ENCODE measurements around the gene CERK.

The CERK gene

GRCh38 chr22:46699091-46699490 is 39.0 kb downstream of the CERK start:
- no peak for DNase-seq (ENCODE audit: low read depth in 2 of 2)

DNA sequence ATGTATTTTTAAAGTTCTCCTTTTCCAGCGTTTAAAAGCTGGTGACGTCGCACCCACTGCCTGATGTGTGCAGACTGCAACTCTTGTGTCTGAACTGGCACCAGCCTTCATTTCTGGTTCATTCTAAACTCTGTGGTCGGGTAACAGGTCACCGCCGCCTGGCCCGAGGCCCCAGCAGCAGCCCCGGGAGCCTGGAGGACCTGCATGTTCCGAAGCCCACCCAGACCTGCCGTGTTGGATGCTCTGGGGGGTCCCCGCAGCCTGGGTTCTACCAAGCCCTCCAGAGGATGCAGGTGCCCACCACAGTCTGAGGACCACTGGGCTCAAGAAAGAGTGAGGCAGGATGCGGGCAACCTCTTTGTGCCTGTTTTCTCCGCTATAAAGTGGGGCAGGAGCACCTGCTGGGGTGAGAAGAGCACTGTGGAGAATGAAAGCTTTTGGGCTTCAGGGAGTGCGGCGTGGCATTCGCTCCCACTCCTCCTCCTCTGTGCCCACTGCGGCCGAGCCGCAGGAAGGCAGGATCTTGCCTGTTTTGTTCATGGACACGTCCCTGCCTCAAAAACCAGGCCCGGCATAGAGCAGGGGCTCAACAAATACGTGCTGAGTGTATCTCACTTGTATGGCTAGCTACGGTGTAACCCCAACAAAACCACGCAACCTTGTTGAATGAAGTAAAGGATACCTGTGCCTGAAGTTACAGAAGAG is 40.1 kb downstream of the CERK start:
- DNase-seq (ENCODE audit: low read depth in 2 of 2), result no peak

DNA sequence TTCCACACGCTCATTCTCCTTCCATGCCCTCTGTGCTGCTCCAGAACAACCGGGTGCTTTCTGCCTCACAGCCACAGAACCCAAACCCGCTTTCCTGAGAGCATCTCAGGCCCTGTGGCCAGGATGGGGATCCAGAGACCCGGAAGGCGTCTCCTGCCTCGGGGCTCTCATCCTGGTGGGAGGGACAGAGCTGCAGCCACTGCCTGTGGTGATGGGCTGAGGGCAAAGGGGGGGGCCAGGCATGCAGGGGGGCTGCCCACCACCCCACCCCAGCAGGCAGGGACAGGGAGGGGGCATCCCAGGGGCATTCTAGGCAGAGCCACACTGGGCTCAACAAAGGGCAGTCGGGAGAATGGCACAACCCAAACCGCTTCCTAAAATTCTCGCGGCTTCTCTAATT is 41.4 kb downstream of the CERK start:
- DNase-seq (ENCODE audit: low read depth in 2 of 2), result no peak

DNA sequence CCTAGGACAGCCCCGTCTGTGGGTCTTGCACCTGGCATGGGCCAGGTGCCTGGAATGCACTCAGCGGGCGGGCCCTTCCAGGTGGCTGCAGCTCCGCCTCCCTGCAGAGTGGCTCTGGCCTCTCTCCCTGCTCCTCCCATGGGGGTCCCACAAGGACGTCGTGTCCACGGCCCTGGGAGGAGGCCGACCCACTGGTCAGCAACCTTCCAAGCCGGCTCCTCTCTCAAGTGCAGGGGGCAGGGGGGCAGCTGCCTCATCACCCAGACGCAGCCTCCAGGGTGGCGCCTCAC is 41.9 kb downstream of the CERK start:
- DNase-seq (ENCODE audit: low read depth in 2 of 2), result no peak

GRCh38 chr22:46695346-46696228 is 42.5 kb downstream of the CERK start:
- no peak for DNase-seq (ENCODE audit: low read depth in 2 of 2)

- no peak for DNase-seq (ENCODE audit: low read depth in 2 of 2)
Observed at GRCh38 chr22:46694416-46695170, 43.5 kb downstream of the CERK start.

DNA sequence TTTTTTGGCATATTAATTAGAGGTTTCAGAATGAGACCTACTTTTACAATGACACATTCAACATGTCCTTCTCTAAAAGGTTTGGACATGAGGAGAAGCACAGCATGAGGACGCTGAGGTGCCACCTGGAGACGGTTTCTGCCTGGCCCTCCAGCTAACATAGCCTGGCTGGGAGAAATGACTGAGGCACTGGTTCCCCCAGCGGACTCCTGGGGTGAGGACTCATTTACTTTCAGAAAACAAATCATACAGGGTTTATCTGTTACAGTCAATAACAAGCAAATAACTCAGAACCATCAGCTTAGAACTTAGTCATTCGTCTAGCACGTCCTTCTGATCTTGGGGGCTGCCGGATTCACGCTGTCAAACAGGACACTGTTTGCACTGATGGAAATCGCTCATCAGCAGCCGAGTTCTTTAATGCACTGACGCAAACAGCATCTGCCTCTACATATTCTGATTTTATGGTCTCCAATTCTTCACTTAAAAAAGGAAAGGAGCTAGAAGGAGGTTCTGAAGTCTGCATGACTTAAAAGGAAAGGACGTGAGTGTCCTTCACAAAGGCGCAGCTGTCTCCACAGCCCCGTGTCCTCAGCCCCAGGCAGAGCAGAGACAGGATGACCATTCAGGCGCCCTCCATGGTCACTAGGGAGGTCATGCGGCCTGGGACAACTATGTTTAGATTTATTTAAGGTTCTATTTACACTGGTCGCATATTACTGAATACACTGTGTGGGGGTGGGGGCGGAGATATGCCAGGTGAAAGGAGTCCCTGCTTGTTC is 44.2 kb downstream of the CERK start:
- DNase-seq (ENCODE audit: low read depth in 2 of 2), result no peak

- DNase-seq (ENCODE audit: low read depth in 2 of 2), result no peak
Observed at GRCh38 chr22:46691571-46691970, 46.5 kb downstream of the CERK start.

- DNase-seq (ENCODE audit: low read depth in 2 of 2), result no peak
Observed at GRCh38 chr22:46690146-46690545, 47.9 kb downstream of the CERK start.

- DNase-seq (ENCODE audit: low read depth in 2 of 2), result no peak
Observed at GRCh38 chr22:46688949-46689348, 49.1 kb downstream of the CERK start.

DNA sequence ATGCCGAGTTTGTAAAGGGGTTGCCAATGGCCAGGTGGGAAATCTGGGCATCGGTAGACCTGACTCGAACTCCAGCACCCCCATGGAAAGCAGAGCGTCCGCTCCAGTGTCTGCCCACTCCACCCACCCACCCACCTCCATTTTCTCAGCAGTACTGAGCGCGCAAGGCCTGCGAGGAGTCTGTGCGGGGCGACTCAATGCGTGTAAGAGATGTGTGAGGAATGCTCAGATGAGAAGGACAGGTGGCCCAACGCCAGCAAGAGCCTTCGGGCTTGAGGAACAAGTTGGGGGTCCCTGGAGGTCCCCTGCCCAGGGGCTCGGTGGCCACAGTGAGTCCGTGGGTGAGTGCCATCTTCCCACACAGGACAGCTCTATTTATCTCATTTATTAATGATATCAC is 50.6 kb downstream of the CERK start:
- no peak for DNase-seq (ENCODE audit: low read depth in 2 of 2)

DNA sequence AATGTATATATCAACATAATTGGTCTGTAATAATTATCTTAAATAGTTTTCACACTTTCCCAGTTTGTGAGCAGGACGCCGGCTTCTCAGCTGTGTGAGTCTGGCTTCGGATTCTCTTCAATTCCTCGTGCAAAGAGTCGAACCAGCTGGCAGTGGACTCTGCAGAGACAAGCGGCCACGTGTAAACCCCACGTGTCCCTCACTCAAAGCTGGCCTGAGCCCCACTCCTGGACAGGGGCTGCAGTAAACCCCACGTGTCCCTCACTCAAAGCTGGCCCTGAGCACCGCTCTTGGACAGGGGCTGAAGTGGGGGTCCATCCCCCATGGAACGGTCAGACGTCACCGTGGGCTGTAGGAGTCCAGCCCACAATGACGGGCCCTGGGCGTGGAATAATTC is 51.0 kb downstream of the CERK start:
- DNase-seq (ENCODE audit: low read depth in 2 of 2), result no peak

GRCh38 chr22:46686221-46687047 is 51.6 kb downstream of the CERK start:
- no peak for DNase-seq (ENCODE audit: low read depth in 2 of 2)

GRCh38 chr22:46684706-46685105 is 53.3 kb downstream of the CERK start:
- DNase-seq (ENCODE audit: low read depth in 2 of 2), result no peak

GRCh38 chr22:46682011-46682731 is 55.9 kb downstream of the CERK start:
- DNase-seq (ENCODE audit: low read depth in 2 of 2), result no peak

GRCh38 chr22:46681010-46681409 is 57.0 kb downstream of the CERK start:
- no peak for DNase-seq (ENCODE audit: low read depth in 2 of 2)

- DNase-seq (ENCODE audit: low read depth in 2 of 2), result no peak
Observed at GRCh38 chr22:46679706-46680269, 58.3 kb downstream of the CERK start.

DNA sequence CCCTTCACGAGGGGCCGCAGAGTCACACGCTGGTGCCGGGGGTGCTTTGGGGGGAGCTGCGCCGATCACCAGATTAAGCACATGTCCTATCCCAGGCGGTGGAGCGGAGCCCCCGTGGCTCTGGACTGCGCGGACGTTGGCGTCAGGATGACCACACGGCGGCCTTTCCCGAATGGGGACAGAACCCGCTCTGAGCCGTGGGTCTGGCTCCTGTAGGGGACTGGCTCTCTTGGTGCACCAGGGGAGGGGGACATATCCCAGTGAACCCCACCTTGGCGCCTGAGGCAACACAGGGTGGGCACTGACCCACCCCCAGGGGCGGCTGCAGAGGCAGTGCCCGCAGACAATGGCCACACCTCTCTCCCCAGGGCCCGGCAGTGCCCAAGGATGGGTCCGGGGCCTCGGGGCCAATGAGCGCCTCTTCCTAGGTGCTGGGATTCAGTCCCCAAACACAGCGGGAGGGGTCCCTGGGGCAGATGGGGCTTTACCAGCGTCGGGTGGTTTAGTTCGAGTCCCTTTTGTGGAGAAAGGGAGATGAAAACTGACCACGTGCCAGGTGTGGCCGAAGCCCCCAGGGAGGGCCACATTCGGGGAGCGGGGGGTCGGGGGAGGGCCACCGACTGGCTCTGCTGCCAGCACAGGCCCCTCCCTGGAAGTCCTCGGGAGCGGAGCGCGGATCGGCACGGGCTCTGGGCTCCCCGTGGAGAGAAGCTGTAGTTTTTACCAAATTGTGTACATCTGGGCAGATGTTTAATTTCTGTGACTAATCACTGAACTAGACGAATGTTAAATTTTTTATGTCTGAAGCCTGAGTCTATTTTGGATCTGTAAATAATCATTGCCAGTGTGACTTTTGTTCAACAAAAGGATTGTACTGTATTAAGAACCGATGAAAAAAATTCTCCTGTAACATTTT is 59.0 kb downstream of the CERK start:
- DNase-seq (ENCODE audit: low read depth in 2 of 2), result no peak
